SK-N-SH (cell line): ENCODE data around the gene ZNF442. TPM values are rescaled to one million over a fixed set of nuclear protein-coding genes. Genes with fewer than 3 reads are reported as not detected.

Experiments
- CTCF ChIA-PET: fragments of 300-600, 350-600 bp; formaldehyde crosslinking; extraction: SDS; loops from one replicate; lab custom pipeline; 2021; lab: Yijun Ruan, JAX
- POLR2A ChIA-PET: fragments of 350-600 bp; sonication (Branson Sonifier 250); formaldehyde crosslinking; extraction: SDS; loops from one replicate; lab custom pipeline; 2020; ENCODE audit warnings: antibody characterized with exemption, inconsistent platforms; lab: Yijun Ruan, JAX
- DNase-seq: peaks from one replicate; pipeline ENCODE4 v3.0.0; 2012
- H2AFZ ChIP-seq: fragments of 200-600 bp; sonication (generic); 2 replicates; pipeline ENCODE4 v1.8.1; 2016; ENCODE audit warnings: antibody characterized with exemption, mild to moderate bottlenecking, low read depth
- H3F3A ChIP-seq: fragments of 200-600 bp; sonication (generic); replicated peaks from 2 replicates; pipeline ENCODE3; 2016; ENCODE audit warnings: antibody characterized with exemption, mild to moderate bottlenecking; ENCODE audit not compliant: insufficient read depth
- H3K27ac ChIP-seq, 2 experiments: fragments of 200-500 bp in 1 of 2; fragments of 200-600 bp in 1 of 2; sonication (Bioruptor generic) in 1 of 2; sonication (generic), shearing (Covaris generic) in 1 of 2; 2 replicates each; pipeline versions ENCODE4 v1.5.1 to v1.6.1; 2014 to 2016; ENCODE audit warnings: low read depth in 2 of 2, inconsistent platforms in 1 of 2, low read length in 1 of 2, mild to moderate bottlenecking in 1 of 2, mixed read lengths in 1 of 2
- H3K27me3 ChIP-seq: fragments of 200-600 bp; sonication (generic), shearing (Covaris generic); 2 replicates; pipeline ENCODE4 v1.6.1; 2016; ENCODE audit warnings: mixed run types; ENCODE audit not compliant: insufficient read depth
- H3K36me3 ChIP-seq, 2 experiments: fragments of 200-500 bp in 1 of 2; fragments of 200-600 bp in 1 of 2; sonication (Bioruptor generic) in 1 of 2; sonication (generic) in 1 of 2; replicated peaks in 1 of 2; 2 replicates each; pipeline versions ENCODE3 to v1.5.1; 2014 to 2016; ENCODE audit warnings: low read length in 1 of 2, mild to moderate bottlenecking in 1 of 2; ENCODE audit not compliant: insufficient read depth in 2 of 2, control insufficient read depth in 1 of 2
- H3K4me1 ChIP-seq, 2 experiments: fragments of 200-500 bp in 1 of 2; fragments of 200-600 bp in 1 of 2; sonication (Bioruptor generic) in 1 of 2; sonication (generic), shearing (Covaris generic) in 1 of 2; 2 replicates each; pipeline versions ENCODE4 v1.5.1 to v1.6.1; 2014 to 2016; ENCODE audit warnings: low read depth in 1 of 2, low read length in 1 of 2, mixed run types in 1 of 2; ENCODE audit not compliant: insufficient read depth in 2 of 2, control insufficient read depth in 1 of 2
- H3K4me2 ChIP-seq: fragments of 200-600 bp; sonication (generic), shearing (Covaris generic); 2 replicates; pipeline ENCODE4 v1.6.1; 2017; ENCODE audit warnings: mixed run types
- H3K4me3 ChIP-seq, 2 experiments: fragments of 200-500 bp in 1 of 2; fragments of 200-600 bp in 1 of 2; sonication (Bioruptor generic) in 1 of 2; sonication (generic), shearing (Covaris generic) in 1 of 2; 2 replicates each; pipeline versions ENCODE4 v1.5.1 to v1.8.1; 2014 to 2016; ENCODE audit warnings: low read depth in 2 of 2, inconsistent platforms in 1 of 2, low read length in 1 of 2, mild to moderate bottlenecking in 1 of 2, mixed read lengths in 1 of 2, moderate library complexity in 1 of 2
- H3K79me2 ChIP-seq: fragments of 200-600 bp; sonication (generic); 2 replicates; pipeline ENCODE4 v1.8.1; 2017; ENCODE audit warnings: mild to moderate bottlenecking; ENCODE audit not compliant: insufficient read depth
- H3K9ac ChIP-seq: fragments of 200-600 bp; sonication (generic); 2 replicates; pipeline ENCODE4 v1.6.1; 2017; ENCODE audit warnings: mixed run types
- H3K9me2 ChIP-seq: fragments of 200-600 bp; sonication (generic); 2 replicates; pipeline ENCODE4 v1.6.1; 2017; ENCODE audit warnings: mixed run types
- H3K9me3 ChIP-seq: fragments of 200-600 bp; sonication (generic); 2 replicates; pipeline ENCODE4 v1.6.1; 2017; ENCODE audit warnings: mixed run types, mild to moderate bottlenecking, moderate library complexity
- H4K20me1 ChIP-seq: fragments of 200-600 bp; sonication (generic); 2 replicates; pipeline ENCODE4 v1.6.1; 2017; ENCODE audit warnings: mild to moderate bottlenecking, mixed run types; ENCODE audit not compliant: insufficient read depth
- CHD2 ChIP-seq: fragments of 150-350 bp; IDR thresholded peaks from 2 replicates; pipeline ENCODE4 v1.6.1; 2018; ENCODE audit warnings: low read length; ENCODE audit not compliant: partially characterized antibody
- FOXJ3 ChIP-seq: sonication (generic); formaldehyde crosslinking; IDR thresholded peaks from 2 replicates; pipeline ENCODE4 v1.5.1; 2020; ENCODE audit warnings: mild to moderate bottlenecking, missing genetic modification reagents
- FOXM1 ChIP-seq: IDR thresholded peaks from 2 replicates; pipeline ENCODE4 v1.4.0; 2012; ENCODE audit warnings: low read depth, mild to moderate bottlenecking
- GABPA ChIP-seq: IDR thresholded peaks from 2 replicates; pipeline ENCODE4 v1.4.0; 2012; ENCODE audit warnings: low read depth, mild to moderate bottlenecking
- POLR2AphosphoS5 ChIP-seq: IDR thresholded peaks from 2 replicates; pipeline ENCODE4 v1.6.1; 2012; ENCODE audit warnings: low read depth, low read length
- RCOR1 ChIP-seq: fragments of 150-350 bp; IDR thresholded peaks from 2 replicates; pipeline ENCODE4 v1.6.1; 2017; ENCODE audit warnings: antibody characterized with exemption, low read length
- RFX5 ChIP-seq: IDR thresholded peaks from 2 replicates; pipeline ENCODE4 v1.6.1; 2012; ENCODE audit warnings: mild to moderate bottlenecking, improper control_type of control experiment, low read length
- RXRA ChIP-seq: IDR thresholded peaks from 2 replicates; pipeline ENCODE4 v1.4.0; 2012; ENCODE audit warnings: low read depth, mild to moderate bottlenecking, borderline replicate concordance
- SIN3A ChIP-seq: IDR thresholded peaks from 2 replicates; pipeline ENCODE4 v1.6.1; 2012; ENCODE audit warnings: low read depth, mild to moderate bottlenecking, low read length, moderate library complexity, borderline replicate concordance
- SMC3 ChIP-seq: IDR thresholded peaks from 2 replicates; pipeline ENCODE4 v1.6.1; 2012; ENCODE audit warnings: low read depth, low read length, improper control_type of control experiment
- TAF1 ChIP-seq: IDR thresholded peaks from 2 replicates; pipeline ENCODE4 v1.6.1; 2012; ENCODE audit warnings: low read depth, mild to moderate bottlenecking, low read length, moderate library complexity, borderline replicate concordance
- TEAD4 ChIP-seq: IDR thresholded peaks from 2 replicates; pipeline ENCODE4 v1.4.0; 2012; ENCODE audit warnings: mild to moderate bottlenecking, borderline replicate concordance; ENCODE audit not compliant: insufficient read depth
- WGBS: methylation state at CpG from one replicate; pipeline ENCODE4 v1.1.6; 2017; ENCODE audit warnings: low lambda C conversion rate; 5-methylcytosine and 5-hydroxymethylcytosine counted together
- polyA plus RNA-seq, 3 experiments: library from polyadenylated mRNA; depleted of rRNA; stranded (reverse); fragments of >200 nt; gene quantifications; 2 replicates each; pipeline ENCODE4 v1.2.3, GENCODE V29; 2012
- TF ChIP-seq, protein P1 (sequence below): IDR thresholded peaks from 2 replicates; pipeline ENCODE4 v1.4.0; 2012; ENCODE audit warnings: low read depth, borderline replicate concordance
- TF ChIP-seq, protein P2 (sequence below): IDR thresholded peaks from 2 replicates; pipeline ENCODE4 v1.4.0; 2012; ENCODE audit warnings: low read depth
- TF ChIP-seq, protein P3 (sequence below): fragments of 150-350 bp; IDR thresholded peaks from 2 replicates; pipeline ENCODE4 v1.6.1; 2017; ENCODE audit warnings: antibody characterized with exemption, low read length, low read depth, borderline replicate concordance
- TF ChIP-seq, protein P4 (sequence below): IDR thresholded peaks from 2 replicates; pipeline ENCODE4 v1.4.0; 2012; ENCODE audit warnings: low read depth, borderline replicate concordance
- TF ChIP-seq, protein P5 (sequence below): fragments of 150-350 bp; IDR thresholded peaks from 2 replicates; pipeline ENCODE4 v1.6.1; 2016; ENCODE audit warnings: mild to moderate bottlenecking, low read depth, low read length
- TF ChIP-seq, protein P6 (sequence below): fragments of 200-600 bp; sonication (generic); IDR thresholded peaks from 2 replicates; pipeline ENCODE4 v1.6.1; 2017; ENCODE audit warnings: antibody characterized with exemption, mild to moderate bottlenecking, moderate library complexity

Gene ZNF442
- polyA plus RNA-seq, 1 of the 3 experiments (the other 2 are of a cell fraction) = 0.43 TPM

DNA sequence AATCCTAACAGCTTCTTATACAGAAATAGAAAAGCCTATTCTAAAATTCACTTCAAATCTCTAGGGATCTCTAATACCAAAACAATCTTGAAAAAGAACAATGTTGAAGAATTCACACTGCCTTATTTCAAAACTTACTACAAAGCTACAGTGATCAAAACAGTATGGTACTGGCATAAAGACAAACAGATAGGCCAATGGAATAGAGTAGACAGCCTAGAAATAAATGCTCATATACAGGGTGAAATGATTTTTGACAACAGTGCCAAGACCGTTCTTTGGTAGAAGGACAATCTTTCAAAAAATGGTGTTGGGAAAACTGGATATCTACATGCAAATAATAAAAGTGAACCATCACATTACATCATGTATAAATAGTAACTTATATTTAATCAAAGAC, 20.3 kb downstream of the ZNF442 start:
- Histone ChIP-seq H3K4me1 (no peaks in the 10 kb centered on the region), H3K27ac (no peak overlapping the region), H4K20me1 (no peaks in the 10 kb centered on the region), H2AFZ (no peak overlapping the region), H3K27me3 (no peaks in the 10 kb centered on the region), H3K4me2 (no peak overlapping the region), H3K9me3 (peaks cover 12% of the 10 kb centered on the region; the same call in 1 of the 2 replicates), H3F3A (peaks cover 3% of the 10 kb centered on the region), H3K36me3 (peaks cover 3 to 6% of the 10 kb centered on the region in 2 experiments), H3K4me3 (no peak overlapping the region), H3K9me2 (no peaks in the 10 kb centered on the region), H3K9ac (no peak overlapping the region), H3K79me2 (no peaks in the 10 kb centered on the region)
- POLR2A ChIA-PET = no interaction called here
- CTCF ChIA-PET = no interaction called here
- DNase-seq = no peak
- 15% methylated on average over 1 of the region's 1 CpG for WGBS
- TF ChIP-seq RXRA = no peak
- TF ChIP-seq FOXM1 = no peak
- TF ChIP-seq RCOR1 = no peak
- TF ChIP-seq, protein P1, sequence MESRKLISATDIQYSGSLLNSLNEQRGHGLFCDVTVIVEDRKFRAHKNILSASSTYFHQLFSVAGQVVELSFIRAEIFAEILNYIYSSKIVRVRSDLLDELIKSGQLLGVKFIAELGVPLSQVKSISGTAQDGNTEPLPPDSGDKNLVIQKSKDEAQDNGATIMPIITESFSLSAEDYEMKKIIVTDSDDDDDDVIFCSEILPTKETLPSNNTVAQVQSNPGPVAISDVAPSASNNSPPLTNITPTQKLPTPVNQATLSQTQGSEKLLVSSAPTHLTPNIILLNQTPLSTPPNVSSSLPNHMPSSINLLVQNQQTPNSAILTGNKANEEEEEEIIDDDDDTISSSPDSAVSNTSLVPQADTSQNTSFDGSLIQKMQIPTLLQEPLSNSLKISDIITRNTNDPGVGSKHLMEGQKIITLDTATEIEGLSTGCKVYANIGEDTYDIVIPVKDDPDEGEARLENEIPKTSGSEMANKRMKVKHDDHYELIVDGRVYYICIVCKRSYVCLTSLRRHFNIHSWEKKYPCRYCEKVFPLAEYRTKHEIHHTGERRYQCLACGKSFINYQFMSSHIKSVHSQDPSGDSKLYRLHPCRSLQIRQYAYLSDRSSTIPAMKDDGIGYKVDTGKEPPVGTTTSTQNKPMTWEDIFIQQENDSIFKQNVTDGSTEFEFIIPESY = no peak
- TF ChIP-seq TAF1 = no peak
- TF ChIP-seq, protein P2, sequence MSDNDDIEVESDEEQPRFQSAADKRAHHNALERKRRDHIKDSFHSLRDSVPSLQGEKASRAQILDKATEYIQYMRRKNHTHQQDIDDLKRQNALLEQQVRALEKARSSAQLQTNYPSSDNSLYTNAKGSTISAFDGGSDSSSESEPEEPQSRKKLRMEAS = no peak
- TF ChIP-seq, protein P3, sequence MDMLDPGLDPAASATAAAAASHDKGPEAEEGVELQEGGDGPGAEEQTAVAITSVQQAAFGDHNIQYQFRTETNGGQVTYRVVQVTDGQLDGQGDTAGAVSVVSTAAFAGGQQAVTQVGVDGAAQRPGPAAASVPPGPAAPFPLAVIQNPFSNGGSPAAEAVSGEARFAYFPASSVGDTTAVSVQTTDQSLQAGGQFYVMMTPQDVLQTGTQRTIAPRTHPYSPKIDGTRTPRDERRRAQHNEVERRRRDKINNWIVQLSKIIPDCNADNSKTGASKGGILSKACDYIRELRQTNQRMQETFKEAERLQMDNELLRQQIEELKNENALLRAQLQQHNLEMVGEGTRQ = no peak
- no peak for TF ChIP-seq POLR2AphosphoS5
- no peak for TF ChIP-seq SMC3
- no peak for TF ChIP-seq TEAD4
- TF ChIP-seq CHD2 = no peak
- no peak for TF ChIP-seq FOXJ3
- TF ChIP-seq, protein P4, sequence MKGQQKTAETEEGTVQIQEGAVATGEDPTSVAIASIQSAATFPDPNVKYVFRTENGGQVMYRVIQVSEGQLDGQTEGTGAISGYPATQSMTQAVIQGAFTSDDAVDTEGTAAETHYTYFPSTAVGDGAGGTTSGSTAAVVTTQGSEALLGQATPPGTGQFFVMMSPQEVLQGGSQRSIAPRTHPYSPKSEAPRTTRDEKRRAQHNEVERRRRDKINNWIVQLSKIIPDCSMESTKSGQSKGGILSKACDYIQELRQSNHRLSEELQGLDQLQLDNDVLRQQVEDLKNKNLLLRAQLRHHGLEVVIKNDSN = no peak
- TF ChIP-seq, protein P5, sequence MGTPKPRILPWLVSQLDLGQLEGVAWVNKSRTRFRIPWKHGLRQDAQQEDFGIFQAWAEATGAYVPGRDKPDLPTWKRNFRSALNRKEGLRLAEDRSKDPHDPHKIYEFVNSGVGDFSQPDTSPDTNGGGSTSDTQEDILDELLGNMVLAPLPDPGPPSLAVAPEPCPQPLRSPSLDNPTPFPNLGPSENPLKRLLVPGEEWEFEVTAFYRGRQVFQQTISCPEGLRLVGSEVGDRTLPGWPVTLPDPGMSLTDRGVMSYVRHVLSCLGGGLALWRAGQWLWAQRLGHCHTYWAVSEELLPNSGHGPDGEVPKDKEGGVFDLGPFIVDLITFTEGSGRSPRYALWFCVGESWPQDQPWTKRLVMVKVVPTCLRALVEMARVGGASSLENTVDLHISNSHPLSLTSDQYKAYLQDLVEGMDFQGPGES = no peak
- TF ChIP-seq, protein P6, sequence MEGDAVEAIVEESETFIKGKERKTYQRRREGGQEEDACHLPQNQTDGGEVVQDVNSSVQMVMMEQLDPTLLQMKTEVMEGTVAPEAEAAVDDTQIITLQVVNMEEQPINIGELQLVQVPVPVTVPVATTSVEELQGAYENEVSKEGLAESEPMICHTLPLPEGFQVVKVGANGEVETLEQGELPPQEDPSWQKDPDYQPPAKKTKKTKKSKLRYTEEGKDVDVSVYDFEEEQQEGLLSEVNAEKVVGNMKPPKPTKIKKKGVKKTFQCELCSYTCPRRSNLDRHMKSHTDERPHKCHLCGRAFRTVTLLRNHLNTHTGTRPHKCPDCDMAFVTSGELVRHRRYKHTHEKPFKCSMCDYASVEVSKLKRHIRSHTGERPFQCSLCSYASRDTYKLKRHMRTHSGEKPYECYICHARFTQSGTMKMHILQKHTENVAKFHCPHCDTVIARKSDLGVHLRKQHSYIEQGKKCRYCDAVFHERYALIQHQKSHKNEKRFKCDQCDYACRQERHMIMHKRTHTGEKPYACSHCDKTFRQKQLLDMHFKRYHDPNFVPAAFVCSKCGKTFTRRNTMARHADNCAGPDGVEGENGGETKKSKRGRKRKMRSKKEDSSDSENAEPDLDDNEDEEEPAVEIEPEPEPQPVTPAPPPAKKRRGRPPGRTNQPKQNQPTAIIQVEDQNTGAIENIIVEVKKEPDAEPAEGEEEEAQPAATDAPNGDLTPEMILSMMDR = no peak
- TF ChIP-seq SIN3A = no peak
- no peak for TF ChIP-seq GABPA
- TF ChIP-seq RFX5 = no peak
